SK-N-MC (cell line): ENCODE data around the gene COL15A1.

Source experiments
- DNase-seq: peaks from one replicate; pipeline ENCODE4 v3.0.0-alpha.2; 2011; ENCODE audit warnings: low read depth, low spot score
- H3K27ac ChIP-seq: fragments of 200-600 bp; sonication (generic); 2 replicates; pipeline ENCODE4 v1.5.1; 2016; ENCODE audit warnings: mixed run types
- H3K36me3 ChIP-seq: fragments of 200-600 bp; sonication (generic); 2 replicates; pipeline ENCODE4 v1.6.1; 2017; ENCODE audit warnings: antibody characterized with exemption, low read length, mixed read lengths; ENCODE audit not compliant: insufficient read depth
- H3K4me3 ChIP-seq: fragments of 200-600 bp; sonication (generic); 2 replicates; pipeline ENCODE4 v1.5.1; 2016
- H3K9ac ChIP-seq: fragments of 200-600 bp; sonication (generic); 2 replicates; pipeline ENCODE4 v1.8.0; 2017; ENCODE audit warnings: mixed run types, mixed read lengths; ENCODE audit not compliant: insufficient read length
- H3K9me3 ChIP-seq: fragments of 200-600 bp; sonication (generic); 2 replicates; pipeline ENCODE4 v1.6.1; 2017; ENCODE audit warnings: low read depth, mild to moderate bottlenecking, antibody characterized with exemption, low read length, moderate library complexity, mixed read lengths
- EZH2 ChIP-seq: fragments of 200-600 bp; sonication (generic); IDR thresholded peaks from one replicate; pipeline ENCODE4 v1.6.1; 2017; ENCODE audit warnings: antibody characterized with exemption
- FOXP2 ChIP-seq: optimal IDR thresholded peaks from 2 replicates; pipeline ENCODE3; 2011; ENCODE audit warnings: mild to moderate bottlenecking, moderate library complexity; ENCODE audit not compliant: insufficient read depth; ENCODE audit errors: extremely low read length, control extremely low read depth
- POLR2AphosphoS5 ChIP-seq: IDR thresholded peaks from 2 replicates; pipeline ENCODE4 v1.6.1; 2012; ENCODE audit warnings: mild to moderate bottlenecking, low read depth, low read length, borderline replicate concordance

COL15A1 gene

DNA sequence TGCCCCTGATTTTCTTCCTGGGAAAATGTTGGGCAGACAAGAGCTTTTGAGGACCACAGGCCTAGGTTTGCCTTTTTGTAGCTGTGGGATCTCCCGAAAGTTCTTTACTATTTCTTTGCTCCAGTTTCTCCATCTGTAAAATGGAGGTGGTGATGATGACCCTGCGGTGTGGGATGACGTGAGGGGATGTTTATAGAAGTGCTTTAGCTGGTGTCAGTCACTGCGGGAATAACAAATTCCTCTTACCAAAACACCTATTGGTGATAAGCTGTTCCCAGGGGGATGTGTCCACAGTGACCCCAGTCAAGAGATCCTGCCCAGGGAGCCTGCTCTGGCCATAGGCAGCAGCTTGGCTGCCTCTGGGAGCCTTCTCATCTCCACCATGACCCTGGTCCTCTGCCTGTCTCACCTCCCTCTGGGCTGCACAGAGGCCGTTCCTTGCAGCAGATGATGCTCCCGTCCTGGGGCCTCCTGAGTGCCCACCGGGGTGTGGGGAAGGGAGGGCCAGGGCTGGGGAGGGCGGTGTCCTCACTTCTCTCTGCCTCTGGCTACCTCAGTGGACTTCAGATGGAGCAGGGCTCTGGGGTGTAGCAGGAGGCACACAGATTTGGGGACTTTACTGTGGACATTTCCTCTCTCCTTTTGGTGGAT, 77.2 kb downstream of the COL15A1 start:
- no peak overlapping the region for H3K4me3 ChIP-seq

DNA sequence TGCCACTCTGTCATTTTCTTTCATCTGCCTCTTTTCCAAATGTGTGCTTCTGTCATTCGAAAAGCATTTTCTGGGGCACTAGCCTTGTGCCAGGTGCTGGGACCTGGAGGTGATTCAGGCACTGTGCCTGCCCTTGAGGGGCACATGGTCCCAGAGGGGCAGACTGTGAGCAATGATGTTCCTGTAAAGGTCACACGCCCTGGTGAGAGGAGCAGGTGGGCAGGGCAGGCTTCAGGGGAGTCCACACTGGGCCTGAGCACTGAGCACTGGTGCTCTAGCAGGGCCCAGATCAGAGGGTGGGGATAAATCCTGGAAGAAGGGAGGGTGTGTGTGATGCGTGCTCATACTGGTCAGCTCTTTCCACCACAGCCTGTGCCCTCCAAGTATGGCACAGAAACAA, 77.8 kb downstream of the COL15A1 start:
- H3K4me3 ChIP-seq, result no peak overlapping the region
- no peak overlapping the region for H3K27ac ChIP-seq
- H3K36me3 ChIP-seq, result no peaks in the 10 kb centered on the region
- no peak overlapping the region for H3K9ac ChIP-seq
- no peaks in the 10 kb centered on the region for H3K9me3 ChIP-seq
- TF ChIP-seq POLR2AphosphoS5, result no peak
- DNase-seq, result no peak

More for the DNA sequence above, 77.2 kb downstream of the COL15A1 start:
- TF ChIP-seq POLR2AphosphoS5 (no peak), EZH2 (no peak), FOXP2 (no peak)
- DNase-seq, result no peak
- Histone ChIP-seq H3K27ac (no peak overlapping the region), H3K9ac (no peak overlapping the region), H3K9me3 (no peaks in the 10 kb centered on the region), H3K36me3 (no peaks in the 10 kb centered on the region)

GRCh38 chr9:99023231-99023630, 79.5 kb downstream of the COL15A1 start:
- Histone ChIP-seq H3K36me3 (no peaks in the 10 kb centered on the region), H3K27ac (no peak overlapping the region), H3K4me3 (no peak overlapping the region), H3K9ac (no peak overlapping the region), H3K9me3 (no peaks in the 10 kb centered on the region)
- no peak for DNase-seq
- no peak for TF ChIP-seq POLR2AphosphoS5
- TF ChIP-seq FOXP2, result no peak
- no peak for TF ChIP-seq EZH2

DNA sequence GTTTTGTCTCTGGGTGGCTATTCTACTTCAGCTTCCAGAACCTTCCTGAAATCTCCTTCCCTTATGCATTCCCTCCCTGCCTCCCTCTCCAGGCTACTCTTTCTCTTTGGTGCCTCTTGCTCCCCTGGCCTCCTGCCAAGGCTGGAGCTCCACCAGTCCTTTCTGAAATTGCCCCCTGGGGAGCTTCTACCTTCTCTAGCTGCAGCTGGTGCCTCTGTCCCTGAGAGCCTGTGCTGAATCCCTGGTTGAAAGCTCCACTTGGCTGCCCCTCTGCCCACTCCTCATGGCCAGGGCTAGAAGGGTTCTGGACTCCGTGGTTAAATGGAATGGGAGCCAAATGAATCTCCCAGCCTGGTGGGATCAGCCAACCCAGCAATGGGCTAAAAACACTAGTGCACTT, 80.1 kb downstream of the COL15A1 start:
- Histone ChIP-seq H3K9ac (no peak overlapping the region), H3K4me3 (no peak overlapping the region), H3K36me3 (no peaks in the 10 kb centered on the region), H3K9me3 (no peaks in the 10 kb centered on the region), H3K27ac (no peak overlapping the region)
- DNase-seq, result no peak
- TF ChIP-seq EZH2, result no peak
- no peak for TF ChIP-seq FOXP2
- no peak for TF ChIP-seq POLR2AphosphoS5

GRCh38 chr9:99024959-99025358, 81.3 kb downstream of the COL15A1 start:
- Histone ChIP-seq H3K27ac (no peak overlapping the region), H3K4me3 (no peak overlapping the region), H3K9ac (no peak overlapping the region), H3K9me3 (no peaks in the 10 kb centered on the region), H3K36me3 (no peaks in the 10 kb centered on the region)
- no peak for TF ChIP-seq EZH2
- DNase-seq, result no peak

DNA sequence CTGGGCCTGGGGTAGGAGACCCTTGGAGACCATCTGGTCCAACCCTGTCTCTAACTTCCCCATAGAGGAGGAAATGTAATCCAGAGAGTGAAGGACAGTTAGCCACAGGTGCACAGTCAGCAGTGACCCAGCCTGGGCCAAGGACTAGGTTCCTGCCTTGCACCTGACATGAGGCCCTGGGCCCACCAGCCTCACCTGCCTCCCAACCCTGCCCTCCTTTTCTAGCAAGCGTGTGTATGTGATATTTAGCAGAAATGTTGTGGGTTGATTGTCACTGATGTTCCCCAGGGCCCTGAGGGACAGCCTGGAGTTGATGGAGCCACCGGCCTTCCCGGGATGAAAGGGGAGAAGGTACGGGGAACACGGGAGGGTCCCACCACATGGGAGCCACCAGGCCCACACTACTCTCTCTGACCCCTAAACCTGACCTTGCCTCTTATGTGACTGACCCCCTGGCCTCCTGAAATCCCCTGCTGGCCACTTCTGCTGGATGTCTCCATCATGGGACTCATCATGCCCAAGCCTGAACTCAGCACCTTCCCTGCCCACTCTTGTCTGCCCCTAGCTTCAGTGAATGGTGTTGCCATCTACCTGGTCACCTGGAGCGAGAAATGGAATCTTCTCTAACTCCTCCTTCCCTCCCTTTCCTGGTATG, 82.0 kb downstream of the COL15A1 start:
- Histone ChIP-seq H3K4me3 (no peak overlapping the region), H3K36me3 (no peaks in the 10 kb centered on the region), H3K9ac (no peak overlapping the region), H3K9me3 (no peaks in the 10 kb centered on the region), H3K27ac (no peak overlapping the region)
- DNase-seq, result no peak
- TF ChIP-seq POLR2AphosphoS5, result no peak
- TF ChIP-seq EZH2, result no peak
- TF ChIP-seq FOXP2, result no peak

- Histone ChIP-seq H3K36me3 (no peaks in the 10 kb centered on the region), H3K9ac (no peak overlapping the region), H3K27ac (no peak overlapping the region), H3K9me3 (no peaks in the 10 kb centered on the region), H3K4me3 (no peak overlapping the region)
- no peak for DNase-seq
- TF ChIP-seq POLR2AphosphoS5 (no peak), EZH2 (no peak), FOXP2 (no peak)
Observed at GRCh38 chr9:99026271-99026955, 82.7 kb downstream of the COL15A1 start.

DNA sequence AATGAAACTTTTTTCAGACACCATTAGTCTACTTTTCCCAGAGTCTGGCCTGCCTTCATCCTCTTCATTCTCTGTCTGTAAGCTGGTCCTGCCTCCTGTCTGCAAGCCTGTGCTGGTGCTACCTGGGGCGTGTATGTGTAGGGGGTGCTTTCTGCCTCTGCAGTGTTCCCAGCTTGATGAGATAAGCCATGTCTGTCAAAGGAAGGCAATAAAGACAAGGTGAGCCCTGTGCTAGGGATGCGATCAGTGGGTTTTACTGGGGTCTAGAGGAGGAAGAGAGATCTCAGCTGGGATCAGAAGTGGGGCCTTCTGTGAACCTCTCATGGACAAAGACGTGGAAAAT, 83.2 kb downstream of the COL15A1 start:
- DNase-seq, result no peak
- Histone ChIP-seq H3K36me3 (no peaks in the 10 kb centered on the region), H3K9me3 (no peaks in the 10 kb centered on the region), H3K9ac (no peak overlapping the region), H3K4me3 (no peak overlapping the region), H3K27ac (no peak overlapping the region)
- TF ChIP-seq POLR2AphosphoS5, result no peak
- no peak for TF ChIP-seq FOXP2
- TF ChIP-seq EZH2, result no peak
